ENCODE measurements around the gene FAM168A. TPM values are rescaled to one million over a fixed set of nuclear protein-coding genes. Genes with fewer than 3 reads are reported as not detected.

FAM168A gene
- total and polyA plus RNA-seq, 9 of the 15 experiments (the other 6 are each of a cell fraction or from before 2014, with no cell fraction given), result 0.44 to 7.2 (median 2.9) TPM

- TF ChIP-seq ZBTB11 (CRISPR knock-in tag; IDR thresholded peaks at IDR 0.05) (peak in 1 of 3 experiments; percentile 76; a peak in 2 of 6 replicates), ZNF830 (CRISPR knock-in tag; IDR thresholded peaks at IDR 0.05) (no peak), XRCC4 (IDR thresholded peaks at IDR 0.05; ENCODE audit: extremely low read depth, insufficient read depth, insufficient read length) (no peak), RUNX1 (IDR thresholded peaks at IDR 0.05; ENCODE audit: low read depth) (no peak), MEF2A (IDR thresholded peaks at IDR 0.05; ENCODE audit: control insufficient read depth, low read depth, low read length) (no peak), CREB3 (tag; conservative IDR thresholded peaks at IDR 0.05; ENCODE audit: low read depth) (no peak), ZNF444 (CRISPR knock-in tag; IDR thresholded peaks at IDR 0.05) (no peak), KAT8 (IDR thresholded peaks at IDR 0.05; ENCODE audit: low read depth) (no peak), KHSRP (IDR thresholded peaks at IDR 0.05) (no peak), ZNF57 (CRISPR knock-in tag; IDR thresholded peaks at IDR 0.05) (no peak), SMAD4 (CRISPR knock-in tag; conservative IDR thresholded peaks at IDR 0.05) (peak; percentile 80), PHB2 (IDR thresholded peaks at IDR 0.05; ENCODE audit: low read depth) (no peak), MECOM (CRISPR knock-in tag; IDR thresholded peaks at IDR 0.05) (no peak), TAF7 (tag; IDR thresholded peaks at IDR 0.05) (peak; percentile 50; the same call in 1 of the 2 replicates), BCL6 (CRISPR knock-in tag; IDR thresholded peaks at IDR 0.05) (no peak), PHF20 (IDR thresholded peaks at IDR 0.05; ENCODE audit: partially characterized antibody) (peak; percentile 62)
- TF ChIP-seq, protein P1, sequence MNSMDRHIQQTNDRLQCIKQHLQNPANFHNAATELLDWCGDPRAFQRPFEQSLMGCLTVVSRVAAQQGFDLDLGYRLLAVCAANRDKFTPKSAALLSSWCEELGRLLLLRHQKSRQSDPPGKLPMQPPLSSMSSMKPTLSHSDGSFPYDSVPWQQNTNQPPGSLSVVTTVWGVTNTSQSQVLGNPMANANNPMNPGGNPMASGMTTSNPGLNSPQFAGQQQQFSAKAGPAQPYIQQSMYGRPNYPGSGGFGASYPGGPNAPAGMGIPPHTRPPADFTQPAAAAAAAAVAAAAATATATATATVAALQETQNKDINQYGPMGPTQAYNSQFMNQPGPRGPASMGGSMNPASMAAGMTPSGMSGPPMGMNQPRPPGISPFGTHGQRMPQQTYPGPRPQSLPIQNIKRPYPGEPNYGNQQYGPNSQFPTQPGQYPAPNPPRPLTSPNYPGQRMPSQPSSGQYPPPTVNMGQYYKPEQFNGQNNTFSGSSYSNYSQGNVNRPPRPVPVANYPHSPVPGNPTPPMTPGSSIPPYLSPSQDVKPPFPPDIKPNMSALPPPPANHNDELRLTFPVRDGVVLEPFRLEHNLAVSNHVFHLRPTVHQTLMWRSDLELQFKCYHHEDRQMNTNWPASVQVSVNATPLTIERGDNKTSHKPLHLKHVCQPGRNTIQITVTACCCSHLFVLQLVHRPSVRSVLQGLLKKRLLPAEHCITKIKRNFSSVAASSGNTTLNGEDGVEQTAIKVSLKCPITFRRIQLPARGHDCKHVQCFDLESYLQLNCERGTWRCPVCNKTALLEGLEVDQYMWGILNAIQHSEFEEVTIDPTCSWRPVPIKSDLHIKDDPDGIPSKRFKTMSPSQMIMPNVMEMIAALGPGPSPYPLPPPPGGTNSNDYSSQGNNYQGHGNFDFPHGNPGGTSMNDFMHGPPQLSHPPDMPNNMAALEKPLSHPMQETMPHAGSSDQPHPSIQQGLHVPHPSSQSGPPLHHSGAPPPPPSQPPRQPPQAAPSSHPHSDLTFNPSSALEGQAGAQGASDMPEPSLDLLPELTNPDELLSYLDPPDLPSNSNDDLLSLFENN (IDR thresholded peaks at IDR 0.05; ENCODE audit: low read depth in 2 of 2, low read length in 2 of 2), result no peak
- TF ChIP-seq, protein P2, sequence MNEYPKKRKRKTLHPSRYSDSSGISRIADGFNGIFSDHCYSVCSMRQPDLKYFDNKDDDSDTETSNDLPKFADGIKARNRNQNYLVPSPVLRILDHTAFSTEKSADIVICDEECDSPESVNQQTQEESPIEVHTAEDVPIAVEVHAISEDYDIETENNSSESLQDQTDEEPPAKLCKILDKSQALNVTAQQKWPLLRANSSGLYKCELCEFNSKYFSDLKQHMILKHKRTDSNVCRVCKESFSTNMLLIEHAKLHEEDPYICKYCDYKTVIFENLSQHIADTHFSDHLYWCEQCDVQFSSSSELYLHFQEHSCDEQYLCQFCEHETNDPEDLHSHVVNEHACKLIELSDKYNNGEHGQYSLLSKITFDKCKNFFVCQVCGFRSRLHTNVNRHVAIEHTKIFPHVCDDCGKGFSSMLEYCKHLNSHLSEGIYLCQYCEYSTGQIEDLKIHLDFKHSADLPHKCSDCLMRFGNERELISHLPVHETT (CRISPR knock-in tag; conservative IDR thresholded peaks at IDR 0.05 in 1 of 2, IDR thresholded peaks at IDR 0.05 in 1 of 2), result no peak
These were observed 220.9 kb downstream of the FAM168A start (continued) for GRCh38 chr11:73376803-73377629.
